A172 (cell line): ENCODE measurements around the gene ITGB1. TPM values are rescaled to one million over a fixed set of nuclear protein-coding genes. Genes with fewer than 3 reads are reported as not detected.
"Not testable (repeated sequence)": the region's sequence is repeated elsewhere in the genome, so short reads cannot be mapped to it uniquely, and the experiment has no call there.

Experiments
- DNase-seq: peaks from one replicate; pipeline ENCODE4 v3.0.0-alpha.2; 2015; ENCODE audit warnings: low spot score
- total RNA-seq: library from RNA; depleted of rRNA; stranded (reverse); fragments of >200 nt; shearing (Covaris generic); gene quantifications from 2 replicates; pipeline ENCODE4 v1.2.3, GENCODE V29; 2014; rRNA removed

Gene ITGB1
- 1,202 and 1,616 TPM in 2 replicates for total RNA-seq

GRCh38 chr10:32958085-32959005 lies at the start of gene ITGB1:
Gene ITGB1, minus strand, starts transcription at chr10:32958230. Its CDS starts 22,672 bp downstream, at chr10:32935558.
- peak; percentile 91 for DNase-seq

GRCh38 chr10:33006342-33006887 lies 48.4 kb upstream of the ITGB1 start:
- DNase-seq, result no peak

- peak; percentile 96 for DNase-seq
These were observed 47.6 kb upstream of the ITGB1 start for GRCh38 chr10:33005322-33006301.

- DNase-seq, result no peak
These were observed 44.0 kb upstream of the ITGB1 start for GRCh38 chr10:33001908-33002492.

- DNase-seq, result not testable (repeated sequence)
These were observed 40.1 kb upstream of the ITGB1 start for GRCh38 chr10:32998060-32998581.

- DNase-seq, result no peak
These were observed 37.7 kb upstream of the ITGB1 start for GRCh38 chr10:32995751-32996150.

GRCh38 chr10:32995066-32995622 lies 37.1 kb upstream of the ITGB1 start:
- no peak for DNase-seq

GRCh38 chr10:32994632-32995031 lies 36.6 kb upstream of the ITGB1 start:
- not testable (repeated sequence) for DNase-seq

GRCh38 chr10:32992310-32992709 lies 34.3 kb upstream of the ITGB1 start:
- not testable (repeated sequence) for DNase-seq

- no peak for DNase-seq
These were observed 32.8 kb upstream of the ITGB1 start for GRCh38 chr10:32990811-32991210.

- DNase-seq, result no peak
These were observed 30.6 kb upstream of the ITGB1 start for GRCh38 chr10:32988604-32989003.

GRCh38 chr10:32987172-32987571 lies 29.1 kb upstream of the ITGB1 start:
- DNase-seq, result no peak

- DNase-seq, result peak; percentile 91
These were observed 27.8 kb upstream of the ITGB1 start for GRCh38 chr10:32985775-32986350.

- no peak for DNase-seq
These were observed 27.3 kb upstream of the ITGB1 start for GRCh38 chr10:32985341-32985764.

GRCh38 chr10:32984003-32984600 lies 26.1 kb upstream of the ITGB1 start:
- no peak for DNase-seq

GRCh38 chr10:32982911-32983909 lies 25.2 kb upstream of the ITGB1 start:
- DNase-seq, result peak; percentile 96

GRCh38 chr10:32982293-32982709 lies 24.3 kb upstream of the ITGB1 start:
- peak; percentile 90 for DNase-seq

- peak; percentile 78 for DNase-seq
These were observed 23.7 kb upstream of the ITGB1 start for GRCh38 chr10:32981760-32982159.
